OCI-LY1 (cell line): ENCODE data around the gene EMILIN3.

Source experiments
- H2AFZ ChIP-seq: fragments of 200-600 bp; sonication (generic), shearing (Covaris generic); 2 replicates; pipeline ENCODE4 v1.6.0; 2014; ENCODE audit warnings: antibody characterized with exemption, mild to moderate bottlenecking, low read length
- H3F3A ChIP-seq: fragments of 200-600 bp; sonication (generic), shearing (Covaris generic); 2 replicates; pipeline ENCODE4 v1.6.0; 2014; ENCODE audit warnings: mild to moderate bottlenecking, antibody characterized with exemption, low read length, moderate library complexity; ENCODE audit not compliant: insufficient read depth
- H3K27ac ChIP-seq: fragments of 200-600 bp; sonication (generic); 2 replicates; pipeline ENCODE4 v1.5.1; 2014; ENCODE audit warnings: low read length, mixed run types, mild to moderate bottlenecking, low read depth; ENCODE audit not compliant: poor library complexity, severe bottlenecking
- H3K27me3 ChIP-seq: fragments of 200-600 bp; sonication (generic); 2 replicates; pipeline ENCODE4 v1.6.0; 2014; ENCODE audit warnings: antibody characterized with exemption, mild to moderate bottlenecking, low read length, moderate library complexity; ENCODE audit not compliant: insufficient read depth
- H3K36me3 ChIP-seq: fragments of 200-600 bp; sonication (generic); 2 replicates; pipeline ENCODE4 v1.6.1; 2014; ENCODE audit warnings: mild to moderate bottlenecking, antibody characterized with exemption, low read length, moderate library complexity, mixed read lengths; ENCODE audit not compliant: insufficient read depth
- H3K4me1 ChIP-seq: fragments of 200-600 bp; sonication (generic); 2 replicates; pipeline ENCODE4 v1.5.1; 2014; ENCODE audit warnings: mild to moderate bottlenecking, low read length, moderate library complexity; ENCODE audit not compliant: insufficient read depth, severe bottlenecking
- H3K4me2 ChIP-seq: fragments of 200-600 bp; sonication (generic), shearing (Covaris generic); 2 replicates; pipeline ENCODE4 v1.6.1; 2014; ENCODE audit warnings: low read length
- H3K4me3 ChIP-seq: fragments of 200-600 bp; sonication (generic); 2 replicates; pipeline ENCODE4 v1.5.1; 2014; ENCODE audit warnings: low read length, low read depth, mild to moderate bottlenecking, mixed read lengths; ENCODE audit not compliant: poor library complexity, severe bottlenecking
- H3K79me2 ChIP-seq: fragments of 200-600 bp; shearing (Covaris generic); 2 replicates; pipeline ENCODE4 v1.6.1; 2016; ENCODE audit warnings: mixed run types, low read length, mixed read lengths; ENCODE audit not compliant: insufficient read depth
- H3K9ac ChIP-seq: fragments of 200-600 bp; sonication (generic), shearing (Covaris generic); 2 replicates; pipeline ENCODE4 v1.6.1; 2014; ENCODE audit warnings: mild to moderate bottlenecking, low read length, mixed read lengths
- H3K9me2 ChIP-seq: fragments of 200-600 bp; sonication (generic), shearing (Covaris generic); 2 replicates; pipeline ENCODE4 v1.6.1; 2014; ENCODE audit warnings: low read depth, mild to moderate bottlenecking, low read length, mixed read lengths
- H3K9me3 ChIP-seq: fragments of 200-600 bp; shearing (Covaris generic); 2 replicates; pipeline ENCODE4 v1.6.1; 2014; ENCODE audit warnings: low read length, mixed read lengths
- H4K20me1 ChIP-seq: fragments of 200-600 bp; sonication (generic), shearing (Covaris generic); 2 replicates; pipeline ENCODE4 v1.6.0; 2016; ENCODE audit warnings: mild to moderate bottlenecking, low read length; ENCODE audit not compliant: insufficient read depth
- CTCF ChIP-seq: fragments of 200-600 bp; sonication (generic), shearing (Covaris generic); IDR thresholded peaks from 2 replicates; pipeline ENCODE4 v1.5.1; 2017; ENCODE audit warnings: mild to moderate bottlenecking, antibody characterized with exemption, low read length, moderate library complexity, mixed read lengths
- EZH2 ChIP-seq: fragments of 200-600 bp; sonication (generic), shearing (Covaris generic); IDR thresholded peaks from 2 replicates; pipeline ENCODE4 v1.8.0; 2017; ENCODE audit warnings: borderline replicate concordance, mixed run types, mild to moderate bottlenecking, antibody characterized with exemption, low read length, moderate library complexity, mixed read lengths

Gene EMILIN3

GRCh38 chr20:41369673-41370072 lies 3.1 kb upstream of the EMILIN3 start:
- H3K4me3 ChIP-seq: no peak overlapping the region
- no peak overlapping the region for H2AFZ ChIP-seq
- no peak overlapping the region for H3K9ac ChIP-seq
- H3K27me3 ChIP-seq: peaks cover 8% of the 10 kb centered on the region; the same call in 1 of the 2 replicates
- TF ChIP-seq EZH2: no peak
- TF ChIP-seq CTCF: no peak
- H3K9me3 ChIP-seq: no peaks in the 10 kb centered on the region
- no peak overlapping the region for H3K4me2 ChIP-seq
- H3K79me2 ChIP-seq: no peaks in the 10 kb centered on the region
- no peak overlapping the region for H3K27ac ChIP-seq
- no peaks in the 10 kb centered on the region for H3F3A ChIP-seq
- no peaks in the 10 kb centered on the region for H3K36me3 ChIP-seq
- no peaks in the 10 kb centered on the region for H3K9me2 ChIP-seq
- H3K4me1 ChIP-seq: no peaks in the 10 kb centered on the region
- H4K20me1 ChIP-seq: no peaks in the 10 kb centered on the region

DNA sequence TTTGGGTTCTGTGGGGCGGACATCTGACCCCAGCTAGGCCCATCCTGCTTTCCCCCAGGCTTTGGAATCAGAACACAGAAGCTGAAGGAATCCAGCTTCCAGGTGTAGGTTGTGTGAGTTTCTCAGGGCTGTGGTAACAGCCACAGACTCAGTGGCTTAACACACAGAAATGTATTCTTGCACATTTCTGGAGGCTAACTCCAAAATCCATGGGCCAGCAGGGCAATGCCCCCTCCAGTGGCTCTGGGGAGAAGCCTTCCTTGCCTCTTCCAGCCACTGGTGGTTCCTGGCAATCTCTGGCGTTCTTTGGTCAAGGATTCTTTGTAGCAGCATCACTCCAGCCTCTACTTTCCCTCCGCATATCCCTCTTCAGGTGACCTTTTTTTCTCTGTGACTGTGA lies 1.3 kb upstream of the EMILIN3 start:
- Histone ChIP-seq H3K4me2 (no peak overlapping the region), H3K4me1 (no peaks in the 10 kb centered on the region), H3K36me3 (no peaks in the 10 kb centered on the region), H3K4me3 (no peak overlapping the region), H2AFZ (no peak overlapping the region), H3K9me3 (no peaks in the 10 kb centered on the region), H3K79me2 (no peaks in the 10 kb centered on the region), H4K20me1 (no peaks in the 10 kb centered on the region), H3K9ac (no peak overlapping the region), H3K27ac (no peak overlapping the region), H3F3A (no peaks in the 10 kb centered on the region), H3K27me3 (peaks cover 8% of the 10 kb centered on the region; the same call in 1 of the 2 replicates), H3K9me2 (no peaks in the 10 kb centered on the region)
- TF ChIP-seq CTCF (no peak), EZH2 (no peak)

GRCh38 chr20:41367393-41367695 lies 726 bp upstream of the EMILIN3 start:
- Histone ChIP-seq H3K79me2 (no peaks in the 10 kb centered on the region), H3K27me3 (peaks cover 2% of the 10 kb centered on the region; the same call in 1 of the 2 replicates), H3K9me3 (no peaks in the 10 kb centered on the region), H3K4me1 (no peaks in the 10 kb centered on the region), H3F3A (no peaks in the 10 kb centered on the region), H4K20me1 (no peaks in the 10 kb centered on the region), H3K27ac (no peak overlapping the region), H3K36me3 (no peaks in the 10 kb centered on the region), H3K9me2 (no peaks in the 10 kb centered on the region), H3K4me3 (no peak overlapping the region), H3K9ac (no peak overlapping the region), H2AFZ (no peak overlapping the region), H3K4me2 (no peak overlapping the region)
- TF ChIP-seq EZH2: no peak
- TF ChIP-seq CTCF: no peak
